ENCODE results near the gene PIP5K1A. TPM values are rescaled to one million over a fixed set of nuclear protein-coding genes. Genes with fewer than 3 reads are reported as not detected.
"Not testable (repeated sequence)": the region's sequence is repeated elsewhere in the genome, so short reads cannot be mapped to it uniquely, and the experiment has no call there.

The PIP5K1A gene
- total RNA-seq, 2 experiments from 2014 or later = 63.1 to 66.1 TPM

GRCh38 chr1:151187205-151187604, 11.1 kb upstream of the PIP5K1A start:
- no peak overlapping the region for H3K4me3 Mint-ChIP-seq
- no peak overlapping the region for H3K27ac Mint-ChIP-seq
- no peaks in the 10 kb centered on the region for H3K27me3 Mint-ChIP-seq
- ChIA-PET POLR2A (interaction anchor here (1.0 kb wide), 2 partner anchors 18 to 21 kb away, joined by 3 read pairs; no protein-coding TSS in a partner anchor), CTCF (interaction anchor here (2.1 kb wide), 1 partner anchor 65 kb away, joined by 7 read pairs; no protein-coding TSS in a partner anchor)
- peaks cover 28% of the 10 kb centered on the region for H3K36me3 Mint-ChIP-seq (ENCODE audit: low read depth)
- H3K4me1 Mint-ChIP-seq (ENCODE audit: low read depth) = peaks cover 20% of the 10 kb centered on the region
- ATAC-seq (no peak), DNase-seq (no peak)
- H3K9me3 Mint-ChIP-seq = no peaks in the 10 kb centered on the region
- intact Hi-C loops (cut with micrococcal nuclease) = no loop called here
- no peak for TF ChIP-seq CTCF (IDR thresholded peaks at IDR 0.05)

GRCh38 chr1:151188667-151189066, 9.7 kb upstream of the PIP5K1A start:
- POLR2A ChIA-PET = interaction anchor here (0.7 to 2.6 kb wide), 6 partner anchors 10 to 121 kb away, joined by 3 to 11 read pairs (median 6); partner anchors contain the start of genes PIP5K1A and TNFAIP8L2
- peak overlapping the region; percentile 96 for H3K27ac Mint-ChIP-seq
- H3K9me3 Mint-ChIP-seq; DNase-seq; H3K27me3 Mint-ChIP-seq; ATAC-seq; intact Hi-C loops (cut with micrococcal nuclease): not testable (repeated sequence)
- peak overlapping the region; percentile 94 for H3K4me3 Mint-ChIP-seq
- H3K4me1 Mint-ChIP-seq (ENCODE audit: low read depth) = peaks cover 20% of the 10 kb centered on the region
- peaks cover 21% of the 10 kb centered on the region for H3K36me3 Mint-ChIP-seq (ENCODE audit: low read depth)
- CTCF ChIA-PET = interaction anchor here (0.7 to 2.7 kb wide), 7 partner anchors 12 to 112 kb away, joined by 3 to 13 read pairs (median 5); partner anchors contain the start of genes TMOD4 and TNFAIP8L2

GRCh38 chr1:151189637-151190445, 8.5 kb upstream of the PIP5K1A start, which contains the start of gene VPS72:
TSS of gene VPS72 (minus strand) at chr1:151190197. CDS start at chr1:151190121, 76 bp downstream.
- H3K4me1 Mint-ChIP-seq (ENCODE audit: low read depth) = peaks cover 20% of the 10 kb centered on the region
- intact Hi-C loops (cut with micrococcal nuclease) = no loop called here
- ATAC-seq = peak; percentile 94

GRCh38 chr1:151192047-151192446, 6.3 kb upstream of the PIP5K1A start:
- no peak for TF ChIP-seq CTCF (IDR thresholded peaks at IDR 0.05)
- intact Hi-C loops (cut with micrococcal nuclease) = no loop called here
- no peak for ATAC-seq
- H3K9me3 Mint-ChIP-seq = no peaks in the 10 kb centered on the region
- ChIA-PET CTCF (interaction anchor here (2.0 to 4.7 kb wide), 2 partner anchors 21 to 60 kb away, joined by 4 to 28 read pairs; no protein-coding TSS in a partner anchor), POLR2A (no interaction called here)
- H3K27me3 Mint-ChIP-seq = no peaks in the 10 kb centered on the region
- H3K27ac Mint-ChIP-seq = no peak overlapping the region
- H3K36me3 Mint-ChIP-seq (ENCODE audit: low read depth) = peaks cover 4% of the 10 kb centered on the region
- H3K4me1 Mint-ChIP-seq (ENCODE audit: low read depth) = peaks cover 22% of the 10 kb centered on the region
- DNase-seq = no peak
- H3K4me3 Mint-ChIP-seq = no peak overlapping the region

More at GRCh38 chr1:151189637-151190445, 8.5 kb upstream of the PIP5K1A start, which contains the start of gene VPS72:
- Mint-ChIP-seq H3K36me3 (ENCODE audit: low read depth) (peaks cover 13% of the 10 kb centered on the region), H3K27ac (peak within 1 kb of the TSS; percentile 96), H3K4me3 (peak within 1 kb of the TSS; percentile 94), H3K9me3 (no peaks in the 10 kb centered on the region), H3K27me3 (no peaks in the 10 kb centered on the region)
- TF ChIP-seq CTCF (IDR thresholded peaks at IDR 0.05) = no peak
- CTCF ChIA-PET = interaction anchor here (0.6 to 2.7 kb wide), 16 partner anchors 13 to 161 kb away, joined by 3 to 13 read pairs (median 4); partner anchors contain the start of genes PI4KB, PSMD4, TMOD4 and TNFAIP8L2
- POLR2A ChIA-PET = interaction anchor here (0.6 to 2.6 kb wide), 23 partner anchors 9 to 300 kb away, joined by 3 to 25 read pairs (median 4); partner anchors contain the start of genes LYSMD1, PIP5K1A, PSMD4 and SCNM1
- peak; percentile 93 for DNase-seq

- ATAC-seq = no peak
- Mint-ChIP-seq H3K27ac (no peak overlapping the region), H3K27me3 (no peaks in the 10 kb centered on the region), H3K4me1 (ENCODE audit: low read depth) (peaks cover 25% of the 10 kb centered on the region), H3K9me3 (no peaks in the 10 kb centered on the region), H3K4me3 (no peak overlapping the region), H3K36me3 (ENCODE audit: low read depth) (peaks cover 5% of the 10 kb centered on the region)
- TF ChIP-seq CTCF (IDR thresholded peaks at IDR 0.05) = no peak
- no peak for DNase-seq
- CTCF ChIA-PET = interaction anchor here (0.6 to 4.7 kb wide), 3 partner anchors 22 to 108 kb away, joined by 4 to 28 read pairs (median 4); no protein-coding TSS in a partner anchor
- intact Hi-C loops (cut with micrococcal nuclease) = no loop called here
- POLR2A ChIA-PET = interaction anchor here (0.8 to 1.0 kb wide), 2 partner anchors 61 to 254 kb away, joined by 3 read pairs; partner anchors contain the start of gene PSMD4
These were observed 5.0 kb upstream of the PIP5K1A start for GRCh38 chr1:151193304-151193703.
